HUES6 (cell line): ENCODE results near the gene EVI5.

Source experiments
- H3K27ac ChIP-seq: 2 replicates; pipeline ENCODE4 v1.7.0; 2013; ENCODE audit warnings: low read depth, mild to moderate bottlenecking, low read length, inconsistent platforms
- H3K27me3 ChIP-seq: 2 replicates; pipeline ENCODE4 v1.6.1; 2013; ENCODE audit warnings: low read length; ENCODE audit not compliant: control insufficient read depth, insufficient read depth
- H3K36me3 ChIP-seq: 2 replicates; pipeline ENCODE4 v1.6.1; 2013; ENCODE audit warnings: low read length; ENCODE audit not compliant: control insufficient read depth, insufficient read depth
- H3K4me1 ChIP-seq: 2 replicates; pipeline ENCODE4 v1.6.1; 2013; ENCODE audit warnings: low read length; ENCODE audit not compliant: control insufficient read depth, insufficient read depth
- H3K4me3 ChIP-seq: 2 replicates; pipeline ENCODE4 v1.5.1; 2013; ENCODE audit warnings: low read depth, low read length
- H3K9ac ChIP-seq: one replicate; pipeline ENCODE4 v1.6.1; 2013; ENCODE audit warnings: mild to moderate bottlenecking, low read length
- H3K9me3 ChIP-seq: 2 replicates; pipeline ENCODE4 v1.6.1; 2013; ENCODE audit warnings: low read depth, low read length; ENCODE audit not compliant: control insufficient read depth, insufficient read depth

Gene EVI5

DNA sequence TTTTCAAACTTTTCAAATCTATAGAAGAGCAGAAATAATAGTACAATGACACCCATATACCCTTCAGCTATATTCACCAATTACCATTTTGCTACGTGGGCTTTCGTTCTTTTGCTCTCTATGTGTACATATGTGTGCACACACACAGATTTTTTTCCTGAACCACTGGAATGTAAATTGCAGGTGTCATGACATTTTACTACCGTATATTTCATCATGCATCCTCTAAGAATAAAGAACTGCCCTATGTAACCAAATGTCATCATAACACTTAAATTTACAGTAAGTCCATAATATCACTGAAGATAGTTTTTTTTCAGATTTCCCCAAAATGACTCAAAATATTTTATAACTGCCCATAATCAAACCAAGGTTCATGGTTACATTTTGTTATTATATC is 209.8 kb downstream of the EVI5 start:
- Histone ChIP-seq H3K4me1 (no peaks in the 10 kb centered on the region), H3K27ac (no peak overlapping the region), H3K36me3 (no peaks in the 10 kb centered on the region), H3K9ac (no peak overlapping the region), H3K9me3 (no peaks in the 10 kb centered on the region), H3K4me3 (no peak overlapping the region), H3K27me3 (no peaks in the 10 kb centered on the region)

DNA sequence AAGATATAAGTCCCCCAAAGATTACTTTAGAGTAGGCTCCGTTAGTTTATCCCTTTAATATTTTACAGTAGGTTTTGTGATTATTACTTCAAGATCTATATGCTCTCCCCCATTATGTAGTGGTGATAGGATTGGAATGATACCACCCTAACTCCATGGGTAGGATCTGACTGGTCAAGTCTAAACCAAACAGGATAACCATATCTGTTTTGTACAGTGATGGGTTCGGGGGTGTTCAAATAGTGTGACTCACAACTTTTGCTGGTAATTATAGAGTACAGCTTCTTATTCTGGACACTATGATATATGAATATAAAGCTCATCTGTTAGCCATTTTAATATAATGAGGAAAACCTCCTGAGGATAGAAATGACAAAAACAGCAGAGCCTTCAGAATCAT is 212.4 kb downstream of the EVI5 start:
- no peak overlapping the region for H3K9ac ChIP-seq
- H3K27me3 ChIP-seq = no peaks in the 10 kb centered on the region
- H3K27ac ChIP-seq = no peak overlapping the region
- H3K4me3 ChIP-seq = no peak overlapping the region
- no peaks in the 10 kb centered on the region for H3K9me3 ChIP-seq
- no peaks in the 10 kb centered on the region for H3K36me3 ChIP-seq
- no peaks in the 10 kb centered on the region for H3K4me1 ChIP-seq

DNA sequence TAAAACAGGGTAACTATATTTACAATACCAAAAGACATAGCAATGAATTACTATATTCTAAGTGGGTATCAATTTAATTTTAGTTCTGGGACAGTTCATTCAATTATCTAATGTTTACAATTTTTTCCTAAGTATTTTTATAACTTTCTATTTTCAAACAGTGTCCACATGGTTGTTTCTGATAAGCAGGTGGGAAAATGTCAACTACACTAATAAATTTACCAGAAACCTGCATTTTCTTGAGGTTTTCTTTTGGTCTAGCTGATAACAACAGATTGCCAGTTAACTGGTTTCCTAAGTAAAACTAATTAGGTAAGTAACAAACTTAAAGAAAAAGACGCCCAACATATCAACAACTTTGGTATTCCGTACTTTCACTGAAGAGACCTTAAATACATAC is 213.3 kb downstream of the EVI5 start:
- H3K9ac ChIP-seq = no peak overlapping the region
- H3K4me1 ChIP-seq = no peaks in the 10 kb centered on the region
- H3K9me3 ChIP-seq = no peaks in the 10 kb centered on the region

DNA sequence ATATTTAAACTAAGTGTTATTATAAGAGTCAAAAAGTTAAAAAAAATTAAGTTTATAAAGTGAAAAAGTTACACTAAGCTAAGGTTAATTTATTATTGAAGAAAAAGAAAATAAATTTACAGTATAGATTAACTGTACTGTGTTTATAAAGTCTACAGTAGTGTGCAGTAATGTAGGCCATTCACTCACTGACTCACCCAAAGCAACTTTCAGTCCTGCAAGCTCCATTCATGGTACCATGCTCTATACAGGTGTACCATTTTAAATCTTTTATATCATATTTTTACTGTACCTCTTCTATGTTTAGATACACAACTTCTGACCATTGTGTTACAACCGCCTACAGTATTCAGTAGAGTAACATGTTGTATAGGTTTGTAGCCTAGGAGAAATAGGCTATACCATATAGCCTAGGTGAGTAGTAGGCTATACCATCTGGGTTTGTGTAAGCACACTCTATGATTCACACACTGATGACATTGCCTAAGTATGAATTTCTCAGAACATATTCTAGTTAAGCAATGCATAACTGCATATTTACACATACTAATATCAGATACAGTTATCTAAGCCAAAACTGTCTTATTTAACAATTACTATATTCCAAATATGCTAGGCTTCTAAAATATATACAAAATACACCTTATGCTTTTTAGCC is 217.6 kb downstream of the EVI5 start:
- Histone ChIP-seq H3K27ac (no peak overlapping the region), H3K4me3 (no peak overlapping the region)

More for the DNA sequence above, 213.3 kb downstream of the EVI5 start:
- H3K4me3 ChIP-seq = no peak overlapping the region
- H3K27me3 ChIP-seq = no peaks in the 10 kb centered on the region
- no peak overlapping the region for H3K27ac ChIP-seq
- H3K36me3 ChIP-seq = no peaks in the 10 kb centered on the region

DNA sequence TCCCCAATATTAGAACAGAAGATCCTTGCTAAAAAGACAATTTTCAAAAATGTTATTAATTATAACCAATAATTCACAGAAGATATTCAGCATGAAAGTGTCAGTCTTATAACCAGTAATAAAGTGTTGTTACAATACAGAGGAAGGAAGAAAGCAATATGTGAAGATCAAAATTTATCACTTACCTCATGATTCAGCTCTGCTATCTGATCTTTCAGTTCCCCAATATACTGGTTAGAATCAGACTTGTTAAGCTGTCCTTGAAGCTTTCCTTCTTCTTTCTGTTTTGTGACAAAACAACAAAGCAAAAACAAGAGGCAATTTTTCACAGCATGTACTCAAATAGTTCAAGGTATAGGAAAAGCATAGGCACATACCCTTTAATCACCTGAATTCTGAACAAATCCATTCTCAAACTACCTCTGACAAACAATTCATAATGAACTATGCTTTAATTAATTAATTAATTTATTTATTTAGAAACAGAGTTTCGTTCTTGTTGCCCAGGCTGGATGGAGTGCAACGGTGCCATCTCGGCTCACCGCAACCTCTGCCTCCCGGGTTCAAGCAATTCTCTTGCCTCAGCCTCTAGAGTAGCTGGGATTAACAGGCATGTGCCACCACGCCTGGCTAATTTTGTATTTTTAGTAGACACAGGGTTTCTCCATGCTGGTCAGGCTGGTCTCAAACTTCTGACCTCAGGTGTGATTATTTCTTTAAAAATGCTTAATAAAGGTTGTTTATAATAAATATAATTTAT is 221.3 kb downstream of the EVI5 start:
- no peaks in the 10 kb centered on the region for H3K27me3 ChIP-seq
- no peaks in the 10 kb centered on the region for H3K4me1 ChIP-seq
- H3K4me3 ChIP-seq = no peak overlapping the region
- H3K27ac ChIP-seq = no peak overlapping the region
- no peak overlapping the region for H3K9ac ChIP-seq
- H3K36me3 ChIP-seq = no peaks in the 10 kb centered on the region
- H3K9me3 ChIP-seq = no peaks in the 10 kb centered on the region

More for the DNA sequence above, 217.6 kb downstream of the EVI5 start:
- Histone ChIP-seq H3K27me3 (no peaks in the 10 kb centered on the region), H3K9ac (no peak overlapping the region), H3K36me3 (no peaks in the 10 kb centered on the region), H3K4me1 (no peaks in the 10 kb centered on the region), H3K9me3 (no peaks in the 10 kb centered on the region)

DNA sequence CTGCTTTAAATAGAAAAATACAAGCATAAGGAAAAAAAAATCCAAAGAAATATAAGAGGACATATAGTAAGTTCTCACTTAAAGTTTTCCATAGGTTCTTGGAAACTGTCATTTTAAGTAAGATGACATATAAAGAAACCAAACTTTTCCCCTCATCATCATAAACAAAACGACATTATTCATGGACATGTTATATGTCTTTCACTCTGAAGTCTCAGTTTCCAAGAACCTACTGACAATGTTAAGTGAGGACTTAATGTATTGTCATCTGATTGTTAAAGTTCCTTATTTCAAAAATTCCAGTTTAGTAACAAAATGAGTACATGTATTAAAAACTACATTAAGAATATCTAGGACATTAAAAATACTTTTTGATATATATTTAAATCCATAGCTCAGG is 228.6 kb downstream of the EVI5 start:
- Histone ChIP-seq H3K27me3 (no peaks in the 10 kb centered on the region), H3K27ac (no peak overlapping the region), H3K4me3 (no peak overlapping the region), H3K36me3 (no peaks in the 10 kb centered on the region), H3K9me3 (no peaks in the 10 kb centered on the region), H3K4me1 (no peaks in the 10 kb centered on the region), H3K9ac (no peak overlapping the region)

DNA sequence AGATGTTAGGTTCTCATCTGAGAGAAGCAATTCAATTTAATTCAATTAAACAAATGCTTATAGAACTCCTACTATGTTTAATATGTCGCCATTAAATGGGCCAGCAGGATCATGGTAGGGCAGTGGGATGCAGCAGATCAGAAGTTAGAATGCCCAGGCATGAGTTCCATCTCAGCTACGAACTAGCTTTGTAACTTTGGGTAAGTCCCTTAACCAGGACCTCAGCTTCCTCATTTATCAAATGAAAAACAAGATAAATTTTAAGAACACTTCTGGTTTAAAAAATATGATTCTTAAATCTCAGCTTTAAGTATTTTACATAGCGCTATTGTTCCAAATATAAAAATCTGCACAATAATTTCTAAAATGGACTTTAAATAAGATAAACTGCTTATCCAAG is 230.7 kb downstream of the EVI5 start:
- Histone ChIP-seq H3K27me3 (no peaks in the 10 kb centered on the region), H3K4me3 (no peak overlapping the region), H3K27ac (no peak overlapping the region), H3K9me3 (no peaks in the 10 kb centered on the region), H3K9ac (no peak overlapping the region), H3K36me3 (no peaks in the 10 kb centered on the region), H3K4me1 (no peaks in the 10 kb centered on the region)

DNA sequence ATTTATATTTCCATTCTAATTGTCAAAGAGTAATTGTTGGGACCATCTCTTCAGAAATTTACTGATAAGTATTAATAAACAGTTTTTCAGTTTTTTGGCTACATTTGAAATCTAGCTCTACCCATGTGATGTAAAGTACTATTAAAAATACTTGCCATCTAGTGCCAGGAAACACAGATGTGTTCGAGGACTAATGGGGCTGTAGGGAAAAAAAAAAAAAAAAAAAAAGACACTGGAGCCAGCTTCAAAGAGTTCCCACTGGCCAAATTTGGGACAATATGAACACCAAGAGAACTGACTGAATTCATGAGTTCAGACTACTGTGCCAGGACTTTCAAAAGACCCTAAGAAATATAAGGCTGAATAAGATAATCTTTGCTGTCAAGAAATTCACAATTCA is 233.0 kb downstream of the EVI5 start:
- Histone ChIP-seq H3K4me1 (no peaks in the 10 kb centered on the region), H3K36me3 (no peaks in the 10 kb centered on the region), H3K27me3 (no peaks in the 10 kb centered on the region), H3K9me3 (no peaks in the 10 kb centered on the region), H3K4me3 (no peak overlapping the region), H3K9ac (no peak overlapping the region), H3K27ac (no peak overlapping the region)

DNA sequence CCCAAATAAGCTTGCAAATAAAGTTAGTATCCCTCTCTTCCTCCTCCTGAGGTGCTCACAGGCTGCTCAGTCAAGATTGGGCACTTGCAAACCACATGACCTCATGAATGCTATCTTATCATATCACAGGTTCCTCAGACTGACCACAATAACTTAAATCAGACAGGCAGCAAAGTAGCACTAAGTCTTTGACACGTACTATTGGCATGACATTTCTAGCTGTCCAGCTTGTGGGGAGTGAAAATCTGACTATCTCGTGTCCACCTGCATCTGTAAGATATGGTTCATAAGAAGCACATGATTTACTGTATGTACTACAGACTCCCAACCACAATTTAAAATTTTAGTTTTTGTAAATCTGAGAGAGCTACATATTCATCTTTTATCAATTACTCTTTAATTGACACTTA is 240.1 kb downstream of the EVI5 start:
- Histone ChIP-seq H3K9ac (no peak overlapping the region), H3K9me3 (no peaks in the 10 kb centered on the region), H3K27me3 (no peaks in the 10 kb centered on the region), H3K36me3 (no peaks in the 10 kb centered on the region), H3K27ac (no peak overlapping the region), H3K4me3 (no peak overlapping the region), H3K4me1 (no peaks in the 10 kb centered on the region)

DNA sequence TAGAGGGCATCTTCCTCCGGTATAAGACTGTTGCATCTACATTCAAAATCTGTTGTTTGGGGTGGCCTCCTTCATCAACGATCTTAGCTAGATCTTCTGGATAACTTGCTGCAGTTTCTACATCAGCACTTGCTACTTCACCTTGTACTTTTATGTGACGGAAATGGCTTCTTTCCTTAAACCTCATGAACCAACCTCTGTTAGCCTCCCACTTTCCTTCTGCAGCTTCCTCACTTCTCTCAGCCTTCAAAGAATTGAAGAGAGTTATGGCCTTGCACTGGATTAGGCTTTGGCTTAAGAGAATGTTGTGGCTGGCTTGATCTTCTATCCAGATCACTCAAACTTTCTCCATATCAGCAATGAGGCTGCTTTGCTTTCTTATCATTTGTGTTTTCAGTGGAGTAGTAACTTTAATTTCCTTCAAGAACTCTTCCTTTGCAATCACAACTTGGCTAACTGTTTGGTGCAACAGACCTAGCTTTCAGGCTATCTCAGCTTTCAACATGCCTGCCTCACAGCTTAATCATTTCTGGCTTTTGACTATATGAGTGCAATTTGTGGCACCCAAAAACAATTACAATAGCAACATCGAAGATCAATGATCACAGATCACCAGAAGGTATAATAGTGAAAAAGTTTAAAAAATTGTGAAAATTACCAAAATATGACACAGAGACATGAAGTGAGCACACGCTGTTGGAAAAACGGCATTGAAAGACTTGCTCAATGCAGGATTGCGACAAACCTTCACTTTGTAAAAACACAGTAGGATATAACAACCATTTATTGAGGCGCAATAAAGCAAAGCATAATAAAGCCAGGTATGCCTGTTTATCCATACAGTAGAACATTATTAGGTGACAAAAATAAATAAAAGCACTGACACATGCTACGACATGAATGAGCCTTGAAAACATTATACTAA is 241.5 kb downstream of the EVI5 start:
- Histone ChIP-seq H3K27ac (no peak overlapping the region), H3K27me3 (no peaks in the 10 kb centered on the region), H3K9me3 (no peaks in the 10 kb centered on the region), H3K36me3 (no peaks in the 10 kb centered on the region), H3K4me3 (no peak overlapping the region), H3K9ac (no peak overlapping the region), H3K4me1 (no peaks in the 10 kb centered on the region)
